HG03108 (cell line): ENCODE measurements around the gene LAMB3.

Source experiments
- ATAC-seq: cut with Tn5 transposase; IDR thresholded peaks from one replicate; pipeline ENCODE4 v1.9.1; 2021; ENCODE audit warnings: moderate library complexity; ENCODE audit not compliant: unreplicated experiment

Gene LAMB3

DNA sequence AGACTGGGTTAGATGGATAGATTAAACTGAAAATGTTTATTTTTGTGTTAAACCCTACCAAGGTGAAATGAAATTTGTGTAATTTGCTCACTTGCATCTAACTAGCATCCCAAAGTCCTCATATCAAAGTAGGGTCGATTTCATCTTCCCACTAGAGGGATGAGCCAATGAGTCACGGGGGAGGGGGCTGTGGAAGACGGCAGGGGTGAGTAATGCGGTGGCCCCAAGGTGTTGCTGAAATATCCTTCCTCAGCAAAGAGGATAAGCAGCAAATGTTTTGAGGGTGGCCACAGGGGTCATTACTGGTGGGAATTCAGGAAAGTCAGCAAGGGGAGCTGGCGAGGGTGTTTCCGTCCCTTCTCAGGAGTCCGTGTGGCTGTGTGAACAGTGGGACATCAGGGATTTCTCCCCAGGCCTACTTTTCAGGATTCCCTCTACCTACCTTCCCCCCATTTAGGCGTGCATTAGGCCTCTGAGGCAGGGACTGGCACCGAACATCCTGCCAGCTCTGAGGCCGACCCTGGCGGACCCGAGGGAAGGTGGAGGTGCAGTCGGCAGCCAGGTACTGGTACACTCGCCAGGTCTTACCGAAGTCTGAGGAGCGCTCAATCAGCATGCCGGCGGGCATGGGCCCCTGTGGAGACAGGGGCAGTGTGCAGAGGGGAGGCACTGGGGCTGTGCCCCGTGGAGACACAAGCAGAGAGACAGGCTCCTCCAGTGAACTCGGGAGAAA is 18.1 kb downstream of the LAMB3 start:
- ATAC-seq, result no peak

DNA sequence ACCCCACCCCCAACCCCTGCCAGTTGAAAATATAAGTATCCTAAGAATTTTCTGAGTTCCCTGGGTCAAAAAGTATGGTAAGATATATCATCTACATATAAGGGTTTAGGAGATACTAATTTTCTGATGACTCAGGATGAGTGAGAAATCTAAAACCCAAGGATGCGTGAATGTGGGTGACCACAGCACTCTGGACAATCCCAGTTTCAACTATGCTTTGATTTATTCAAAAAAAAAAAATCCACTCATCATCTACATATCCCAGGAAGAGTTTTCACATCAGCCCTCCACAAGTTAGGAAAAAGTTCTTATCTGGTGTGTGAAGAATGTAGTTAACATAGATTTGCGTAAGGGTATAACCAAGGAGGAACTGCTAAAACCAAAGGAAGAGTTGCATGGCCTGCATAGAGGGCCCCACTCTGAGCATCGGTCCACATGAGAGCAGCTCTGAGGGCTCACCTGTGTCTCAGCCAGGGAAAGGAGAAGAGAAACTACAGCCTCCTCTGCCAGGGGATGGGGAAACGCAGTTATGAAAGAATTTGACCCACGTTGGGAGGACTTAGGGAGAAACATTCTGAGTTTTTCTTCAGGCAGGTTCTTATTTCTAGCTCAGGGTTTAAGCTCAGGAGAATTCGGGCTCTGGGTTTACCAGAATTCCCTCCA is 18.8 kb downstream of the LAMB3 start:
- no peak for ATAC-seq

DNA sequence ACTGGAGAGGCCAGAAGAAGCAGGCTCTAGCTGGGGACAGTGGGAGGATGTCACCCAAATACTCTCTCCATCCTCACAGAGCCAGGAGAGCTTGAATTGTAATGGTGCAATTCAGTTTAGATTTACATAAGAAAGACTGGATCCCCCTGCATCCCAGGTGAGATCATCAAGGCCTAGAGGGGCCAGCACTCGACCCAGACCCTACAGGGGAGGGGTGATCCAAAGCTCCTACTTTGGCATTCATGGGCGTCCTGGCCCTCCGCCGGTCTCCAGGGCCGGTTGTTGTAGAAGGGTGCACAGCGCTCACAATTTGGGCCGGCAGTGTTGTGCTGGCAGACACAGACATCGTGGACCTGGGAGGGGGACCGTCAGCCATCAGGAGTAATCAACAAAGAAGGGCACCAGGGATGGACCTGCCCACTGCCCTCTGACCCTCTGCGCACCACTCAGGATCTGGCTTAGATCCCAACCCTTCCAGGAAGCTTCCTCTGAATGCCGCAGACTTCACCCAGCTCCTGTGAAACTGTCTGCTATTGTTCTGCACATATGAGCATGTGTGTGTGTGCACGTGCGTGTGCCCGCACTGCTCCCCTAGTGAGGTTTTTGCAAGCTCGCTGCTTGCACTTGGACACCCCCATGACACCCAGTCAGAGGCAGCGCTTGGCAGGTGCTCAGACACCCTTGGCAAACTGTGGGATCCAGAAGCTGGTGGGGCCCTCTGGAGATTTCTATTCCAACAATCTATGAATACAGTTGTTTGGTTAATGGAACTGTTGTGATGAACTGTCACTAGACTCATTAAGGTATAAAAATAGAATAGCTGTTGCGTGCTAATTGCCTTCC is 21.6 kb downstream of the LAMB3 start:
- ATAC-seq, result no peak

DNA sequence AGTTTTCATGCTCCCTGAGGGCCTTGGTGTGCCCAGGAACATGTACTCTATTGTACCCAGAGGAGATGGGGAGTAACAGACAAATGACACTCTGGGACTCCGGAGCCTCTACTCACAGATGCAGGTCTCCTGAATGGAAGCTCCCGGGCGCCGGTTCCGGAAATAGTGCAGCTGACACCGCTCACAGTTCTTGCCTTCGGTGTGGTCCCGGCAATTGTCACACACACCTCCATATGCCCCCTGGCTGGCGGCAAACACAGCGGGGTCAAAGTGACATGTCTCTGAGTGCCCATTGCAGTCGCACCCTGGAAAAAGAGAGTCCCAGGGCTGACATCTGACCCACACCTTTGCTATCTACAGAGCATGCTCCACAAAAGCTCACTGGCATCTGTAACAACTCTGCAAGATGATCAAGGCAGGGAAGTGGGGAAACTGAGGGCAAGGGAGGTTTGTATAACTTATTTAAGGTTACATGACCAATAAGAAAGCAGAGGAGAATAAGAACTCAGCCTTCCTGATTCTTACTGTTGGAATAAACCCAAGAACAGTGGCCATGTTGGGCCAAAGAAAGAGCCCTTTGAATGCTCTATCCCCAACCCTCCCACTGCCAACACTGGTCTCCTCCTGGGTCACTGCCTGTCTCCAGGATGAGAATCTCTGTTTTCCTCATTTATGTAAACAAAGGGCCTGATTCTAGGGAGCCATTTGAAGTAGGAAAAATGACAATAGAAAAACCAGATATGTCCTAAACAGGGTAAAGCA is 22.4 kb downstream of the LAMB3 start:
- ATAC-seq, result no peak

DNA sequence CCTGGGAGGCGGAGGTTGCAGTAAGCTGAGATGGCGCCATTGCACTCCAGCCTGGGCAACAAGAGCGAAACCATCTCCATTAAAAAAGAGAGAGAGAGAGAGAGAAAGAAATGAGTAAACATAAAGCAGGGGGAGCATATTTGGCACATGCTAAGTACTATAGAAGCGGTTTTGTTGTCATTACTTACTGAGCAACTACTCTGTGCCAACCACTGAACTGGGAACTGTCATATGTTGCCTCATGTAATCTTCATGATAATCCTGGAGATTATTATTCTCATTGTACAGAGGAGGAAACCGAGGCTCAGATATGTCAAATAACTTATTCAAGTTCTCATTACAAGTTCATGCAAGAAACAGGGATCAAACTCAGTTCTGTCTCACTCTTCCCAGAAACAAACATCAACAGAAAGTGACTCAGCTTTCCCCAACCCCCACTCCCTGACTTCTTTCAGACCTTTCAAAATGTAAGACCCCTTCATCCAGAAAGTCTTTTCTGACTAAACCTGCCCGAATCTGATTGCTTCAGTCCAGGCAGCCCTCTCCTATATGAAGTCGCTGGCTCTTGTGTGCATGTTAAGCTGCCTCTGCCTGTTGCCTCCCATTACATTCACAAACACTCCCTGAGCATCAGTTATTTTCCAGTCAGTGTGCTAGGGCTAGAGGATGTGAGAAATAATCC is 23.5 kb downstream of the LAMB3 start:
- no peak for ATAC-seq

DNA sequence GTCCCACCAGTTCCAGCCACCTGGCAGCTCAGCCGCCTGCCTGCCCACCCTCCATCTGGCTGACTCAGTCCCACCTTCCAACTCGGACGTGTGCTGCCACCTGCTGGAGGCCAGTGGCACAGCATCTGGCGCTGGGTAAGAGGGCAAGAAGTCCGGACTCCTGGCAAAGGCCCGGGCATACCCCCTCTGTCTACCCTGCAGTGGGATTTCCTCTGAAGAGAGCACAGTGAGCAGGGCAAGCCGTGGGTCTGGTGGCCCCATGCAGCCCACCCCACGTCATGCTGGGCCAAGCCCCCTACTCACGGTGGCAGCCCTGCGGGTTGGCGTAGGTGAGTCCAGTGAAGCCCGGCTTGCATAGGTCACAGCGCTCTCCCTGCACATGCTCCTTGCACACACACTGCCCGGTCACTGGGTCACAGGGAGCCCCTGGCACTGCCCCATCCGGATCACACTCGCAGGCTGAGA is 24.5 kb downstream of the LAMB3 start:
- peak; percentile 74 for ATAC-seq

DNA sequence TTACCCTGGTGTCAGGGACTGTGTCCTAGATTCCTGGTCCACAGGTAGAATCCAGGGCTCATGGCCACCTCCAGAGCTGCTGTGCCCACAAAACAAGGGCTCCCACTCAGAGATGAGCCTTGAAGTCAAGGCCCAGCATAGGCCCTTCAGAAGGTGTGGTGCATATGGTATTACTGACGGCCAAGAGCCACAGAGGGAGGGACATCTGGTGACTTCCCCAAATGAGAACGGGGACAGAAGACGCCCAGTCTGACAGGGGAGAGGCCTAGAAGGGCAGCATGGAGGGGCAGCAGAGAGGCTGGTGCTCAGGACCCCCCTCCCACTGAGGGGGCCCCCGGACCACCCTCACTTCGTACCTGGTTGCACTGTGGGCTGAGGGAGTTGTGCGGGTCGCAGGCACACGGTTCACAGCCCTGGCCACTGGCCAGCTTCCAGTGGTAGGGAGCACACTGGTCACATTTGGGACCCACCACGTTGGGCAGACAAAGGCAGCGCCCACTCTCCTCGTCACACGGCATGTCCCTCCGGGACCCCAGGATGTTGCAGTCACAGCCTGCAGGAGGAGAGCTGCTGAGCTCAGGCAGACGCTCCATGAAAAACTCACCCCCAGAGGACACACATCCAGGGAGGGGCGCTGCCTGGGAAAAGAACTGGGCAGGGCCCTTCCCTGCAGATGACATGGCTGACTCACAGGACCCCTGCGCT is 25.0 kb downstream of the LAMB3 start:
- no peak for ATAC-seq

DNA sequence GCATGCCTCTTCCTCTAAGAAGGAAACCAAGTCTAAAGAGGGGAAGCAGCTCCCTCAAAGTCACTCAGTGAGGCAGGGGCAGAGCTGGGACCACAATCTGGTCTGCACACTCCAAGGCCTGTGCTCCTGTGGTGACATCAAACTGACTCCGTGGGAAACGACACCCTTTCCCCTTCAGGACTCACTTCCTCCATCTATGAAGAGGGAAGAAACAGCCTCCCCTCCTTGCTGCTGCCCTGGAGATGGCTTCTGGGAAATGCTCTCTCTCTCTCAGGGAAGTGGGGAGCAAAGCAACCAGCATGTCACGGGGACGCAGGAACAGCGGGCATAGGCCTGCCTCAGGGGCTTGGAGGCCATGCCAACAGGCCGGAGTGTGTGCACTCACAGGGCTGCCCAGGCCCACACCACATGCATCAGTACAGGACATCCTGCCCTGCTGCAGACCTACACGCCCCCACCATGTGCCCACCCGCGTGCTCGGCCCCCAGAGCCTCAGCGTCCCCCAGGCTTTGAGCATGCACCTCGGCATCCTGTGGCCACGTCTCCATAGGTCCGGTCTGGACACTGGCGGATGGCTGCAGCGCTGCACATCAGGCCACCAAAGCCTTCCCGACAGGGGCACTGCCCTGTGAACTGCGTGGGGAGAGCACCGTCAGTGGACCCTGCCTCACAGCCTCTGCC is 25.7 kb downstream of the LAMB3 start:
- ATAC-seq, result no peak

DNA sequence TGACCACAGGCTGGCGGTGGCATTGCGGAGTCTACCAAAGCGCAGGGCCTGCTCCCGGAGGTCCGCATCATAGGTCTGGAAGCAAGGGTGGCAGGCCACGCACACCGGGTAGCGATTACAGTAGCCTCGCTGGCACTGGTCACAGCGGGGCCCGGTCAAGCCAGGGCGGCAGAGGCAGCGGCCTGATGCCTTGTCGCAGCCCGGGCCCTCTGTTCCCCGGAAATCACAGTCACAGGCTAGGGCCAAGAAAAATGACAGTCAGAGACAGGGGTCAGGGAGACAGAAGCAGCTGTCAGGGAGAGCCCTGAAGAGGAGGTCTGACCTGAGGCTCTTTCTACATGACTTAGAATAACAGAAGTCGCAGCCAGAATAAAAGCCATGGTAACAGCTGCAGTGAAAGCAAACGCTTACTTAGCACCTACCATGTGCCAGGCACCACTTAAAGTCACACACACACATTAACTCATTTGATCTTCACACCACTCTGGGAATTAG is 26.4 kb downstream of the LAMB3 start:
- no peak for ATAC-seq

DNA sequence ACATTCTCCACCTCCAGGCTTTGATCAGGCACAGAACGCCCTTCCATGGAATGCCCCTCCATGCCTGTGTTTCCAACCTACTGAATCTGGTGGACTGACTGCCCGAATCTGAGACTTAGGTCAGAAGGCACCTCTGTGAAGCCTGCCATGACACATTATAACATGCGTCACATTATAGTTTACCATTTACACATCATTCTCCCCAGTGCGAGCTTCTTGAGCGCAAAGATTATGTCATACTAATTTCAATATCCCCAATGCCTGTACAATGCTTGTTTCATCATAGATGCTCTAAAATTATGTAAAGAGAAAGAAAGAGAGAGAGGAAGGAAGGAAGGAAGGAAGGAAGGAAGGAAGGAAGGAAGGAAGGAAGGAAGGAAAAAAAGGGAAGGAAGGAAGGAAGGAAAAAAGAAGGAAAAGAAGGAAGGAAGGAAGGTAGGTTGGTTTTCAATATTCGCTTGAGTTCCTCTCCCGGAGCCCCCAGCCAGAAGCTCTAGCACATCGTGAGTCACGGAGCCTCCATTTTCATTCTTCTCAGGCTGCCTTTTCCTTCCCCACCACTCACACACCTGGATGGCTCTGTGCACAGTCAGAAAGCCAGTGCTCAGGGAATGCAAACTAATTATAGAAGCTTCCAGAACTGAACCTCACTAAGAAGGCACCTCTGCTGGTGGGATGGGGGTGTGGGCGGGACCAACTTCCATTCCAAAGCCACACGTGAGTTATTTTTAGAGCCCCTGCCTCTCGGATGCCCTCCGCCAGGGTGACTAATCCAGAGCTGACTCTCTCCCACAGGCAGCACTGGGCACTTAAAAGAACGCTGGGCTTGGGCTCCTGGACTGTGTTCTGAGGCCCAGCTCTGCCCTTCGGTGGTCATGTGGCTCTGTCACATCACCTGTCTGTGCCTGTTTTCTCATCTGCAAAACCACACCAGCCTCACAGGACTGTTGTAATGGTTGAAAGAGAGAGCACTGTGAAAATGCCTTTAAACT is 27.4 kb downstream of the LAMB3 start:
- no peak for ATAC-seq

DNA sequence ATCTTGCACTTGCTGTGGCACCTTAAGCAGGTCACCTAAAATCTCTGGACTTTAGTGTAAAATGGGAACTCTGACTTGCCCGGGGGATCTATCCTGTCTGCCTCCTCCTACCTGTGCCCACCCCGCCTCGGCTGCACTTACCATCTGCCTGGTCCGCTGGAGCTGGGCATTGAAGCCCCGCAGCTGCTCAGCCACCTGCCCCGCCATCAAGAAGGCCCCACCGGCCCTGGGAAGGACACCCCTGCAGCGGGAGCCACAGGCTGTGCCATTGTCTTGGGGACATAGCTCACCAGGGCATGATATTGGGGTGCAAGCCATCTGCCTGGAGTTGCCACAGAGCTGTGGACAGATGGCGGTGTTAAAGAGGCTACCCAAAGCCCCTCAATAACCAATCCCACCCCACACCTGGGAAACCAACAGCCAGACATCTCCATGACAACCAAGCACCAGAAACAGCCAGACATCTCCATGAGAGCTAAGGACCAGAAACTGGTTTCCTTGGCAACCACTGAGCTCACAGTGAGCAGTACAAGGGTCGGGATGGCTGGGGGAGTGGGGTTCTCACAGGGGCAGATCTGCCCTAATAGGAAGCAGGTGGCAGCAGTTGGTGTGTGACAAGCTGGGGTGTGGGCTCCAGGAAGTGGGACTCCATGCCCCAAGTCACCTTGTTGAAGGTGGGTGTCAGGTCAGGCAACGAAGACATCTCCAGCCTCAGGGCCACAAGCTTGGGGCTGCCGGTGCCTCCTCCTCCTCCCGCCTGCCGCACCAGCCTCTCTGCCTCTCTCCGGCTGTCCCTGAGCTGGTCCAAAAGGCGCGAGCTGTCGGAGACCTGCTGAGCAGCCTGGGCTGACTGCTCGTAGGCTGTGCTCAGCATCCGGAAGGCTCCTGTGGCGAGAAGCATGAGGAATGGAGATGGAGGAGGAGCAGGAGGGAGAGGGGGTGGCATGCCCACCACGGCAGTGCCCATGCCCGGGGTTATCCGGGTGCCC is 29.1 kb downstream of the LAMB3 start:
- no peak for ATAC-seq

DNA sequence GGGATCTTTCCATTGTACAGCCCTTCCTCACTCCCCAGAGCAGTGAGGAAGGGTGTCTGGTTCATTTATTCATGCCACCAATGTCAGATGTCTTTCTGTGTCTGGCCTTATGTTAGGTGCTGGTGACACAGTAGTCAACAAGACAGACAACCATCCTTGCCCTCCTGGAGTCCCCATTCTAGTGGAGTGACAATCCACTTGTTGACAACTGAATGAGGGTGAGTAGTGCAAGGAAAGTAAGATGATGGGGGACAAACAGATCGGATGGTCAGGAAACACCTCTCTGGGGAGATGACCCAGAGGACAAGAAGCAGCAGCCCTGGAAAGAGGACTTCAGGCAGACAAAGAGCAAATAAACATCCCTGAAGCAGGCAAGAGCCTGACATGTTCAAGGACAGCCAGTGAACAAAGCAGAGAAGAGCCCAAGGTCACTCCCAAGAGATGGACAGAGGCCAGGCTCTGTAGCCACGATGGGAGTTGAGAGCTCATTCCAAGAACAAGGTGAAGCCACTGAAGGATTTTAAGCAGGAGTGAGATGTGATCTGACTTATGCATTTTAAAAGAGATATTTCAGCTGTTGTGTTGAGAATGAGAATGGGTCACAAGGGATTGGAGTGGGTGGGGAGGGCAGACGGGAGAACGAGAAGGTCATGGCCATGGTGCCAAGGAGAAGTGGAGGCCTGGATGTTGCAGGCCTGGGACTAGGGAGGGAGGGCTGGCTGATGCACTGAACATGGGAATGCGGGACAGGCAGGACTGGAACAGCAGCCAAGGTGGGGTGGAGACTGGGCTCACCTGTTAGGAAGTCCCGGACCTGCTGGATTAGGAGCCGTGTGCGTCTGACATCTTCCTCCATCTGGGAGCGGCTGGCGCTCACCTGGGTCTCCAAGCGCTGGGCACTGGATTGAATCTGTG is 30.2 kb downstream of the LAMB3 start:
- no peak for ATAC-seq

DNA sequence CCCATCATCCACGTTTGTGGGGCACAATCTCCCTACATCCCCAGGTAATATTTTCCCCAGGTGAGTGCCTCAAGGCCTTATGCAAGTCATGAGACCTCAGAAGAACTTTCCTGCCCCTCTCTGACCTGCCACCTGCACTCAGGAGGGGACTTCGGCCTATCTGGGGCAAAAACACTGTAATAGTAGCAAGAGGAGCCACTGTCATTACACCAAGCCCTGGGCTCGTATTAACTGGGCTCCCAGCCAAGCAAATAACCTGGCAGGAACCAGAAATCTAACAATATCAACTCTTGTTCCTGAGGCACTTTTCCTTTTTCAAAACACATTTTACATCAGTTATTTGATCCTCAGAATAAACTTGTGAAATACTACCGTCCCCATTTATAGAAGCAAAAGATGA is 30.9 kb downstream of the LAMB3 start:
- no peak for ATAC-seq

DNA sequence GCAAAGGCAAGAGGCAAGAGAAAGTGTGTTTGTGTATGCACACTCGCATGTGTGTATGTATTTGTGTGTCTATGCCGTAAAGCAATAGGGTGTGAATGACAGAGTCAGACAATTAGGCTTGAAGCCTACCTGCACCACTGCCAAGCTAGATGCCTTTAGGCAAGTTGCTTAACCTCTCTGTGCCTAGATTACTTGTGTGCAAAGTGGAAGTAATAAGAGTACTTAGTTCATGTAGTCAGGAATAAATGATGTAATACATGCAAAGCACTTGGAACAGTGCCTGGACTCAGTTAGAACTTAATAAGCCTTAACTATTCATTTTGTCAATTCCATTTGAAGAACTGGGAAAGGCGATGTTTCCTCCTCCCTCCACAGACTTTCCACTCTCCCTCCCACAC is 31.7 kb downstream of the LAMB3 start:
- ATAC-seq, result no peak

DNA sequence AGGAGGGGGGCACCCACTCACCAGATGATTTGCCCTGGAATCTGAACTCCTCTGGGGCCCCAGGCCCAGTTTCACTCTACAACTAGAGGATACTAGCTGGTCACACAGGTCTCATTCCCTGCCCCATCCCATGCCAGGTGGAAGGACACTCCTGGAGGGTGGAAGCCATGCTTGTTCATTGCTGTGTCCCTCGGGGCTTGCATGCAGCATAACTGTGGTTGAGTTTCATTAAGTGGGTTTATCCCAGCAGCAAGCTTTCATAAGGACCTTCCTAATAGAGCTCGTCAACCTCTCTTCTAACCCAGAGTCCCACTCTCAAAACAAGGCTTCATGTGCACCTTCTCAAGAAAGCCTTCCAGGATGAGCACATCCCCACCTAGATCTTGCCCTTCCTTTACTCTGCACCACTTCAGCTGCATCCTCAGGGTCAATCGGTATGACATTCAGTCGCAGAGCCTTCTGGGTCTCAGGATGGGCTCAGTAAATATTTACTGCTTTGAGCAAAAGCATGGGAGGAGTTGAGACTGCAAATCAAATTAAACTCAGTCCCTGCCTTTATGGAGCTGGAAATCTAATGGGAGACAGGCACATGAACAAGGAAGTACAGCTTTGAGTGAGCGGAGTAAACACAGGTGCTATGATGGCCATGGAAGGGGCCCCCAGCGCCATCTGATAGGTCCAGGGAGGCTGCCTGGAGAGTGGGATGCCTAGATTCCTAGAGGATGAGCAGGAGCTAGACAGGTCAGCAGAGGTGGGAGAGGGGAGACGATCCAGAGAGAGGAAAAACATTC is 32.3 kb downstream of the LAMB3 start:
- ATAC-seq, result no peak
